HG03095 (cell line): ENCODE measurements around the gene DROSHA.

ENCODE experiments used
- ATAC-seq: cut with Tn5 transposase; IDR thresholded peaks from one replicate; pipeline ENCODE4 v1.9.1; 2021; ENCODE audit warnings: moderate library complexity; ENCODE audit not compliant: unreplicated experiment

The DROSHA gene

GRCh38 chr5:31530541-31531265, 1.2 kb downstream of the DROSHA start:
- no peak for ATAC-seq

- no peak for ATAC-seq
Measured at GRCh38 chr5:31523041-31523440, 8.9 kb downstream of the DROSHA start.

GRCh38 chr5:31516802-31517201, 15.1 kb downstream of the DROSHA start:
- no peak for ATAC-seq

- ATAC-seq, result no peak
Measured at GRCh38 chr5:31511305-31511704, 20.6 kb downstream of the DROSHA start.

GRCh38 chr5:31504529-31504928, 27.4 kb downstream of the DROSHA start:
- no peak for ATAC-seq

- no peak for ATAC-seq
Measured at GRCh38 chr5:31502506-31502905, 29.4 kb downstream of the DROSHA start.

- no peak for ATAC-seq
Measured at GRCh38 chr5:31500256-31500655, 31.6 kb downstream of the DROSHA start.

GRCh38 chr5:31496891-31497290, 35.0 kb downstream of the DROSHA start:
- ATAC-seq, result no peak

GRCh38 chr5:31496301-31496700, 35.6 kb downstream of the DROSHA start:
- ATAC-seq, result no peak

GRCh38 chr5:31495336-31495735, 36.6 kb downstream of the DROSHA start:
- no peak for ATAC-seq

- ATAC-seq, result no peak
Measured at GRCh38 chr5:31492869-31493268, 39.0 kb downstream of the DROSHA start.

- ATAC-seq, result no peak
Measured at GRCh38 chr5:31487506-31487905, 44.4 kb downstream of the DROSHA start.

GRCh38 chr5:31486441-31486840, 45.5 kb downstream of the DROSHA start:
- no peak for ATAC-seq

- no peak for ATAC-seq
Measured at GRCh38 chr5:31485376-31486207, 46.3 kb downstream of the DROSHA start.

- ATAC-seq, result no peak
Measured at GRCh38 chr5:31481531-31482165, 50.2 kb downstream of the DROSHA start.

GRCh38 chr5:31479706-31480105, 52.2 kb downstream of the DROSHA start:
- no peak for ATAC-seq

GRCh38 chr5:31478901-31479300, 53.0 kb downstream of the DROSHA start:
- ATAC-seq, result no peak

- ATAC-seq, result no peak
Measured at GRCh38 chr5:31477971-31478370, 53.9 kb downstream of the DROSHA start.

- no peak for ATAC-seq
Measured at GRCh38 chr5:31477516-31477915, 54.4 kb downstream of the DROSHA start.

GRCh38 chr5:31476738-31477141, 55.2 kb downstream of the DROSHA start:
- no peak for ATAC-seq

- no peak for ATAC-seq
Measured at GRCh38 chr5:31471916-31472315, 60.0 kb downstream of the DROSHA start.

- no peak for ATAC-seq
Measured at GRCh38 chr5:31471040-31471439, 60.9 kb downstream of the DROSHA start.
